Astrocyte (in vitro differentiated cells and primary cell): ENCODE results near the gene NACA2.

Source experiments
- EZH2 ChIP-seq: IDR thresholded peaks from 2 replicates; pipeline ENCODE4 v1.6.1; 2012; ENCODE audit warnings: mild to moderate bottlenecking, low read length, inconsistent platforms; ENCODE audit not compliant: insufficient read depth
- TF ChIP-seq, protein P1 (sequence below): IDR thresholded peaks from 2 replicates; pipeline ENCODE4 v1.5.1; 2011; ENCODE audit warnings: low read depth, mild to moderate bottlenecking, inconsistent platforms, low read length, moderate library complexity; ENCODE audit not compliant: insufficient read depth

- TF ChIP-seq, protein P1, sequence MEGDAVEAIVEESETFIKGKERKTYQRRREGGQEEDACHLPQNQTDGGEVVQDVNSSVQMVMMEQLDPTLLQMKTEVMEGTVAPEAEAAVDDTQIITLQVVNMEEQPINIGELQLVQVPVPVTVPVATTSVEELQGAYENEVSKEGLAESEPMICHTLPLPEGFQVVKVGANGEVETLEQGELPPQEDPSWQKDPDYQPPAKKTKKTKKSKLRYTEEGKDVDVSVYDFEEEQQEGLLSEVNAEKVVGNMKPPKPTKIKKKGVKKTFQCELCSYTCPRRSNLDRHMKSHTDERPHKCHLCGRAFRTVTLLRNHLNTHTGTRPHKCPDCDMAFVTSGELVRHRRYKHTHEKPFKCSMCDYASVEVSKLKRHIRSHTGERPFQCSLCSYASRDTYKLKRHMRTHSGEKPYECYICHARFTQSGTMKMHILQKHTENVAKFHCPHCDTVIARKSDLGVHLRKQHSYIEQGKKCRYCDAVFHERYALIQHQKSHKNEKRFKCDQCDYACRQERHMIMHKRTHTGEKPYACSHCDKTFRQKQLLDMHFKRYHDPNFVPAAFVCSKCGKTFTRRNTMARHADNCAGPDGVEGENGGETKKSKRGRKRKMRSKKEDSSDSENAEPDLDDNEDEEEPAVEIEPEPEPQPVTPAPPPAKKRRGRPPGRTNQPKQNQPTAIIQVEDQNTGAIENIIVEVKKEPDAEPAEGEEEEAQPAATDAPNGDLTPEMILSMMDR, result no peak
- no peak for TF ChIP-seq EZH2
These were observed 30.3 kb upstream of the NACA2 start for GRCh38 chr17:61621317-61621716.
